HepG2 (cell line): ENCODE data around the gene RNASE7. TPM values are rescaled to one million over a fixed set of nuclear protein-coding genes. Genes with fewer than 3 reads are reported as not detected.
A peak's percentile ranks its signal among the peaks of the same experiment; 100 is the strongest.

Experiments
- ATM ChIP-seq: fragments of 450-650 bp; IDR thresholded peaks from 2 replicates; pipeline ENCODE4 v1.7.1; 2017; ENCODE audit warnings: mild to moderate bottlenecking, borderline replicate concordance
- HES4 ChIP-seq: sonication (generic); formaldehyde crosslinking; IDR thresholded peaks from 2 replicates; pipeline ENCODE4 v1.9.0; 2021; ENCODE audit warnings: mild to moderate bottlenecking, missing genetic modification reagents, borderline replicate concordance
- HNF4G ChIP-seq, 2 experiments: sonication (generic) in 1 of 2; formaldehyde crosslinking in 1 of 2; IDR thresholded peaks; 2 replicates each; pipeline versions ENCODE4 v1.4.0 to v1.6.1; 2011 to 2020; ENCODE audit warnings: borderline replicate concordance in 2 of 2, low read depth in 2 of 2, mild to moderate bottlenecking in 2 of 2, low read length in 1 of 2, missing genetic modification reagents in 1 of 2, moderate library complexity in 1 of 2
- HNRNPL ChIP-seq: fragments of 200-400 bp; formaldehyde crosslinking; IDR thresholded peaks from 2 replicates; pipeline ENCODE4 v1.6.1; 2017; ENCODE audit warnings: mild to moderate bottlenecking, low read depth, low read length
- JUNB ChIP-seq: sonication (generic); formaldehyde crosslinking; IDR thresholded peaks from 2 replicates; pipeline ENCODE4 v1.8.0; 2022; ENCODE audit warnings: missing genetic modification reagents, mild to moderate bottlenecking, borderline replicate concordance
- KDM5B ChIP-seq: sonication (generic); formaldehyde crosslinking; IDR thresholded peaks from 2 replicates; pipeline ENCODE4 v1.4.0; 2020; ENCODE audit warnings: missing genetic modification reagents, mild to moderate bottlenecking, borderline replicate concordance
- KLF11 ChIP-seq: IDR thresholded peaks from 2 replicates; pipeline ENCODE4 v1.6.1; 2016; ENCODE audit warnings: missing compliant biosample characterization
- PHF8 ChIP-seq: sonication (generic); formaldehyde crosslinking; IDR thresholded peaks from 2 replicates; pipeline ENCODE4 v1.5.0; 2020; ENCODE audit warnings: missing genetic modification reagents
- RORA ChIP-seq: sonication (generic); formaldehyde crosslinking; IDR thresholded peaks from 2 replicates; pipeline ENCODE4 v1.5.0; 2020; ENCODE audit warnings: mild to moderate bottlenecking, missing genetic modification reagents, moderate library complexity
- SOX6 ChIP-seq, 2 experiments: fragments of 450-650 bp in 1 of 2; sonication (generic) in 1 of 2; formaldehyde crosslinking in 1 of 2; IDR thresholded peaks; 2 replicates each; pipeline versions ENCODE4 v1.4.0 to v1.6.1; 2017 to 2020; ENCODE audit warnings: antibody characterized with exemption in 1 of 2, mild to moderate bottlenecking in 1 of 2, missing genetic modification reagents in 1 of 2
- XRCC5 ChIP-seq: fragments of 200-400 bp; formaldehyde crosslinking; optimal IDR thresholded peaks from 2 replicates; pipeline ENCODE3; 2017; ENCODE audit warnings: mild to moderate bottlenecking, low read length
- YY1 ChIP-seq: IDR thresholded peaks from 2 replicates; pipeline ENCODE4 v1.6.1; 2011; ENCODE audit warnings: low read length, low read depth, moderate library complexity, mild to moderate bottlenecking; ENCODE audit not compliant: insufficient read depth, insufficient replicate concordance
- ZBTB7B ChIP-seq: sonication (generic); formaldehyde crosslinking; IDR thresholded peaks from 2 replicates; pipeline ENCODE4 v1.4.0; 2020; ENCODE audit warnings: missing genetic modification reagents
- ZNF121 ChIP-seq: sonication (generic); formaldehyde crosslinking; IDR thresholded peaks from 2 replicates; pipeline ENCODE4 v1.5.0; 2020; ENCODE audit warnings: mild to moderate bottlenecking, missing genetic modification reagents
- ZNF296 ChIP-seq: sonication (generic); formaldehyde crosslinking; conservative IDR thresholded peaks from 2 replicates; pipeline ENCODE4 v1.5.0; 2020; ENCODE audit warnings: mild to moderate bottlenecking, missing genetic modification reagents
- ZNF441 ChIP-seq: sonication (generic); formaldehyde crosslinking; IDR thresholded peaks from 2 replicates; pipeline ENCODE4 v1.7.0; 2021; ENCODE audit warnings: missing genetic modification reagents, borderline replicate concordance
- ZNF543 ChIP-seq: sonication (generic); formaldehyde crosslinking; IDR thresholded peaks from 2 replicates; pipeline ENCODE4 v1.4.0; 2020; ENCODE audit warnings: mild to moderate bottlenecking, missing genetic modification reagents
- ZNF776 ChIP-seq: sonication (generic); formaldehyde crosslinking; IDR thresholded peaks from 2 replicates; pipeline ENCODE4 v1.4.0; 2020; ENCODE audit warnings: mild to moderate bottlenecking, missing genetic modification reagents
- ZSCAN9 ChIP-seq: IDR thresholded peaks from 2 replicates; pipeline ENCODE4 v1.6.1; 2016; ENCODE audit warnings: borderline replicate concordance
- polyA plus RNA-seq, 8 experiments: library from polyadenylated mRNA; depleted of rRNA in 3 of 8; stranded (reverse) in 7 of 8; unstranded in 1 of 8; fragments of >200 nt; fragmentation: Illumina TruSeq in 4 of 8; extraction: Trizol in 4 of 8; gene quantifications; 2 replicates each; pipeline versions ENCODE4 v1.2.1 to v1.2.3, GENCODE V29; 2011 to 2016; ENCODE audit warnings: low read depth in 4 of 8, missing spikeins in 1 of 8, mixed read lengths in 1 of 8; ENCODE audit not compliant: insufficient read depth in 1 of 8
- total RNA-seq, 5 experiments: library from RNA; depleted of rRNA; stranded (reverse); fragments of >200 nt; fragmentation: Illumina TruSeq; extraction: Trizol; gene quantifications; 2 replicates each; pipeline ENCODE4 v1.2.3, GENCODE V29; 2016; ENCODE audit warnings: low read depth in 1 of 5
- TF ChIP-seq, protein P1 (sequence below): sonication (generic); formaldehyde crosslinking; IDR thresholded peaks from 2 replicates; pipeline ENCODE4 v1.8.0; 2023; ENCODE audit warnings: mild to moderate bottlenecking, missing genetic modification reagents
- TF ChIP-seq, protein P2 (sequence below): sonication (generic); formaldehyde crosslinking; IDR thresholded peaks from 2 replicates; pipeline ENCODE4 v1.4.0; 2020; ENCODE audit warnings: missing genetic modification reagents, borderline replicate concordance
- TF ChIP-seq, protein P3 (sequence below): sonication (generic); formaldehyde crosslinking; IDR thresholded peaks from 2 replicates; pipeline ENCODE4 v1.4.0; 2020; ENCODE audit warnings: missing genetic modification reagents, mild to moderate bottlenecking, borderline replicate concordance

RNASE7 gene
- total and polyA plus RNA-seq, 2 of the 13 experiments (the other 11 are each of a cell fraction or from before 2014, with no cell fraction given): 0.04 TPM; not detected in 1

DNA sequence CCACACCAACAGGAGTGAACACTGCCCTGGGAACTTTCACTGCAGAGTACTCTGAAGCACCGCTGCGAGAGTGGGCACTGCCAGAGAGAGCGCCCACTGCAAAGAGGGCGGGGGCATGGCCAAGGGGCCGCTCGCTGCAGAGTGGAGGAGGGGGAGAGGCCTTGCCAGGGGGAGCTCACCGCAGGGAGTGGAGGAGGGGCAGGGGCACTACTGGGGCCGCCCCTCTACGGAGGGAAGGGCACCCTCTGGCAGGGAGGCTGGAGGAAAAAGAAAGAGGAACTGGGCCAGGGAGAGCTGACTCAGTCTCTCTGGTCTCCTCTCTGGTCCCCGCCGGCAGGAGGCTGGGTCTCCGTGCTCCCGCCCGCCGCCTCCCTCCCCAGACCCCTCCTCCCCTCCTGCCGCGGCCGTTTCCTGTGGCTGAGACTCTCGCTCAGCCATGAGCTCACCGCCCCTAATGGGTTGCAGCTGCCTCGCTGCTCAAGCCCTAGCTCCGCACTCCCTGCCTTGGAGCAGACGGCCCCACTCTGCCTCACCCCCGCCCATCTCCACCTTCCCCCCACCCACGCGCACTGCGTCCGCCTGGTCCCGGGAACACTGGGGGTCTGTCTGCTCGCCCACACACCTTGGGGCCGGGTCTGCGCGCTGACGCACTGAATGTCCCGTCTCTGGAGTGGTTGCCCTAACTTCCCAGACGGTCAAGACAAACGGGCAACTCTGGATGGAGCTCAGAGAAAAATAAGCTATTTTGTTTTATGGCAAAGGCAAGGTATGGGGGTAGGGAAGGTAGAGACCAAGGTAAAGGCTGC, 29.3 kb downstream of the RNASE7 start (continued):
- TF ChIP-seq ZNF776 (CRISPR knock-in tag): no peak; the same call in 1 of the 2 replicates
- TF ChIP-seq, protein P1, sequence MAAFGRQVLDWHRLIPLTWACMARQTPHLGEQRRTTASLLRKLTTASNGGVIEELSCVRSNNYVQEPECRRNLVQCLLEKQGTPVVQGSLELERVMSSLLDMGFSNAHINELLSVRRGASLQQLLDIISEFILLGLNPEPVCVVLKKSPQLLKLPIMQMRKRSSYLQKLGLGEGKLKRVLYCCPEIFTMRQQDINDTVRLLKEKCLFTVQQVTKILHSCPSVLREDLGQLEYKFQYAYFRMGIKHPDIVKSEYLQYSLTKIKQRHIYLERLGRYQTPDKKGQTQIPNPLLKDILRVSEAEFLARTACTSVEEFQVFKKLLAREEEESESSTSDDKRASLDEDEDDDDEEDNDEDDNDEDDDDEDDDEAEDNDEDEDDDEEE: no peak
- TF ChIP-seq ZNF121 (CRISPR knock-in tag): no peak; the same call in 1 of the 2 replicates
- peak; percentile 99 for TF ChIP-seq HNRNPL
- TF ChIP-seq, protein P2, sequence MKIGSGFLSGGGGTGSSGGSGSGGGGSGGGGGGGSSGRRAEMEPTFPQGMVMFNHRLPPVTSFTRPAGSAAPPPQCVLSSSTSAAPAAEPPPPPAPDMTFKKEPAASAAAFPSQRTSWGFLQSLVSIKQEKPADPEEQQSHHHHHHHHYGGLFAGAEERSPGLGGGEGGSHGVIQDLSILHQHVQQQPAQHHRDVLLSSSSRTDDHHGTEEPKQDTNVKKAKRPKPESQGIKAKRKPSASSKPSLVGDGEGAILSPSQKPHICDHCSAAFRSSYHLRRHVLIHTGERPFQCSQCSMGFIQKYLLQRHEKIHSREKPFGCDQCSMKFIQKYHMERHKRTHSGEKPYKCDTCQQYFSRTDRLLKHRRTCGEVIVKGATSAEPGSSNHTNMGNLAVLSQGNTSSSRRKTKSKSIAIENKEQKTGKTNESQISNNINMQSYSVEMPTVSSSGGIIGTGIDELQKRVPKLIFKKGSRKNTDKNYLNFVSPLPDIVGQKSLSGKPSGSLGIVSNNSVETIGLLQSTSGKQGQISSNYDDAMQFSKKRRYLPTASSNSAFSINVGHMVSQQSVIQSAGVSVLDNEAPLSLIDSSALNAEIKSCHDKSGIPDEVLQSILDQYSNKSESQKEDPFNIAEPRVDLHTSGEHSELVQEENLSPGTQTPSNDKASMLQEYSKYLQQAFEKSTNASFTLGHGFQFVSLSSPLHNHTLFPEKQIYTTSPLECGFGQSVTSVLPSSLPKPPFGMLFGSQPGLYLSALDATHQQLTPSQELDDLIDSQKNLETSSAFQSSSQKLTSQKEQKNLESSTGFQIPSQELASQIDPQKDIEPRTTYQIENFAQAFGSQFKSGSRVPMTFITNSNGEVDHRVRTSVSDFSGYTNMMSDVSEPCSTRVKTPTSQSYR (CRISPR knock-in tag): peak; percentile 91
- TF ChIP-seq ZNF441 (CRISPR knock-in tag): no peak
- TF ChIP-seq XRCC5: no peak
- TF ChIP-seq ATM: no peak
- TF ChIP-seq PHF8: no peak; the same call in 1 of the 2 replicates
- no peak; the same call in 1 of the 2 replicates for TF ChIP-seq ZBTB7B (CRISPR knock-in tag)
- TF ChIP-seq ZNF543 (CRISPR knock-in tag): no peak
- no peak for TF ChIP-seq KDM5B (CRISPR knock-in tag)
- TF ChIP-seq ZSCAN9 (CRISPR knock-in tag): no peak
- TF ChIP-seq YY1: peak; percentile 45
- no peak for TF ChIP-seq KLF11 (CRISPR knock-in tag)
- TF ChIP-seq JUNB: no peak
- no peak for TF ChIP-seq SOX6 (IDR thresholded peaks at IDR 0.05)
- TF ChIP-seq SOX6 (CRISPR knock-in tag; IDR thresholded peaks at IDR 0.05): no peak
- peak; percentile 22; the same call in 1 of the 2 replicates for TF ChIP-seq ZNF296
- TF ChIP-seq HES4 (CRISPR knock-in tag): peak; percentile 56; the same call in 1 of the 2 replicates
- TF ChIP-seq RORA (CRISPR knock-in tag): no peak
- TF ChIP-seq HNF4G (IDR thresholded peaks at IDR 0.05; ENCODE audit: borderline replicate concordance, low read depth, low read length): no peak
- no peak; the same call in 1 of the 2 replicates for TF ChIP-seq HNF4G (CRISPR knock-in tag; IDR thresholded peaks at IDR 0.05; ENCODE audit: borderline replicate concordance, low read depth)
- TF ChIP-seq, protein P3, sequence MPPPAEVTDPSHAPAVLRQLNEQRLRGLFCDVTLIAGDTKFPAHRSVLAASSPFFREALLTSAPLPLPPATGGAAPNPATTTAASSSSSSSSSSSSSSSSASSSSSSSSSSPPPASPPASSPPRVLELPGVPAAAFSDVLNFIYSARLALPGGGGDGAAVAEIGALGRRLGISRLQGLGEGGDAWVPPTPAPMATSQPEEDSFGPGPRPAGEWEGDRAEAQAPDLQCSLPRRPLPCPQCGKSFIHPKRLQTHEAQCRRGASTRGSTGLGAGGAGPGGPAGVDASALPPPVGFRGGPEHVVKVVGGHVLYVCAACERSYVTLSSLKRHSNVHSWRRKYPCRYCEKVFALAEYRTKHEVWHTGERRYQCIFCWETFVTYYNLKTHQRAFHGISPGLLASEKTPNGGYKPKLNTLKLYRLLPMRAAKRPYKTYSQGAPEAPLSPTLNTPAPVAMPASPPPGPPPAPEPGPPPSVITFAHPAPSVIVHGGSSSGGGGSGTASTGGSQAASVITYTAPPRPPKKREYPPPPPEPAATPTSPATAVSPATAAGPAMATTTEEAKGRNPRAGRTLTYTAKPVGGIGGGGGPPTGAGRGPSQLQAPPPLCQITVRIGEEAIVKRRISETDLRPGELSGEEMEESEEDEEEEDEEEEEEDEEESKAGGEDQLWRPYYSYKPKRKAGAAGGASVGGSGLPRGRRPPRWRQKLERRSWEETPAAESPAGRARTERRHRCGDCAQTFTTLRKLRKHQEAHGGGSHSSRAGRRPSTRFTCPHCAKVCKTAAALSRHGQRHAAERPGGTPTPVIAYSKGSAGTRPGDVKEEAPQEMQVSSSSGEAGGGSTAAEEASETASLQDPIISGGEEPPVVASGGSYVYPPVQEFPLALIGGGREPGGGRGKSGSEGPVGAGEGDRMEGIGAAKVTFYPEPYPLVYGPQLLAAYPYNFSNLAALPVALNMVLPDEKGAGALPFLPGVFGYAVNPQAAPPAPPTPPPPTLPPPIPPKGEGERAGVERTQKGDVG (CRISPR knock-in tag): no peak
